Lower leg skin (tissue), 4 donors: ENCODE measurements around the gene UBA1. TPM values are rescaled to one million over a fixed set of nuclear protein-coding genes. Genes with fewer than 3 reads are reported as not detected.
"Not testable (repeated sequence)": the region's sequence is repeated elsewhere in the genome, so short reads cannot be mapped to it uniquely, and the experiment has no call there.

Experiments
- DNase-seq, 2 donors: peaks; one replicate each; pipeline ENCODE4 v3.0.0-alpha.2; 2019; ENCODE audit warnings: low spot score in 2 of 2
- H3K4me3 ChIP-seq: fragments of 200-600 bp; sonication (generic); 2 replicates; pipeline ENCODE4 v1.5.1; 2017; ENCODE audit warnings: mild to moderate bottlenecking, low read depth; ENCODE audit not compliant: poor library complexity, severe bottlenecking
- CTCF ChIP-seq, 3 donors: fragments of 450-650 bp; IDR thresholded peaks; one replicate each; pipeline ENCODE4 v1.5.1; 2016; ENCODE audit warnings: antibody characterized with exemption in 3 of 3, mild to moderate bottlenecking in 3 of 3, moderate library complexity in 2 of 3
- POLR2A ChIP-seq, 2 donors: fragments of 450-650 bp; IDR thresholded peaks; one replicate each; pipeline ENCODE4 v1.6.1; 2016 to 2017; ENCODE audit warnings: antibody characterized with exemption in 2 of 2, mild to moderate bottlenecking in 1 of 2, moderate library complexity in 1 of 2
- WGBS, 2 donors: methylation state at CpG; one replicate each; pipeline ENCODE4 v1.1.5; 2018; 5-methylcytosine and 5-hydroxymethylcytosine counted together
- intact Hi-C: fragments of 100-400 bp; cut with DNase I; formaldehyde crosslinking; loops from one replicate; pipeline ENCODE4 v1.15.0; 2023; ENCODE audit warnings: low total_unique reads
- total RNA-seq, 4 donors: library from RNA; depleted of rRNA; stranded (reverse); fragments of >200 nt; gene quantifications; one replicate each; pipeline ENCODE4 v1.1.0, GENCODE V29; 2016

The UBA1 gene
- total RNA-seq, 4 donors from 2014 or later: 112 to 159 (median 121) TPM

GRCh38 chrX:47248576-47248975 lies 54.9 kb downstream of the UBA1 start:
- intact Hi-C loops: no loop called here
- 78 to 94% methylated on average over 6 of the region's 6 CpGs for WGBS, 2 donors
- TF ChIP-seq CTCF (IDR thresholded peaks at IDR 0.05) (no peak), POLR2A (IDR thresholded peaks at IDR 0.05) (no peak)
- H3K4me3 ChIP-seq: no peak overlapping the region
- peak in 1 of 2 donors; percentile 71 for DNase-seq

- H3K4me3 ChIP-seq: no peak overlapping the region
- no peak for TF ChIP-seq CTCF (IDR thresholded peaks at IDR 0.05)
- no peak for TF ChIP-seq POLR2A (IDR thresholded peaks at IDR 0.05)
- intact Hi-C loops: no loop called here
- DNase-seq: peak in 1 of 2 donors; percentile 9
- WGBS, 2 donors: 46 to 81% methylated on average over 3 to 6 of the region's 6 CpGs
These were observed 56.4 kb downstream of the UBA1 start for GRCh38 chrX:47250017-47250347.

DNA sequence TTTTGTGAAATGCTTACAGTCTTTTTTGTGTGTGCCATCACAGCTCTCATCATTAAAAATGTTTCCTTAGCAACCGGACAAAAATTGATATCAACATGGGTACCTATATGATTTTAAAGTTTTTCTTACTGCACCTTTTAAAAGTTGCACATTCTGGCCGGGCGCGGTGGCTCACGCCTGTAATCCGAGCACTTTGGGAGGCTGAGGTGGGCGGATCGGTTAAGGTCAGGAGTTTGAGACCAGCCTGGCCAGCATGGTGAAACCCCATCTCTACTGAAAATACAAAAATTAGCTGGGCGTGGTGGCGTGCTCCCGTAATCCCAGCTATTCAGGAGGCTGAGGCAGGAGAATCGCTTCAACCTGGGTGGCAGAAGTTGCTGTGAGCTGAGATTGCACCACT lies 64.0 kb downstream of the UBA1 start:
- H3K4me3 ChIP-seq, intact Hi-C loops: not testable (repeated sequence)
- DNase-seq: peak in 1 of 2 donors; percentile 28
- WGBS, 2 donors: 88 to 92% methylated on average over 12 of the region's 12 CpGs

Other genes starting within 250 kb of the UBA1 start
- 1 to 10 TPM in 1 of 4 donors, under 1 TPM in 2, not detected in 1; 0.53 to 1.4 (median 0.71) TPM for gene RGN, start 115.4 kb upstream of the UBA1 start, total RNA-seq
- gene NDUFB11, start 49.1 kb upstream of the UBA1 start, total RNA-seq: 10 to 100 TPM; 52.8 to 75.6 (median 65.9) TPM
- gene RBM10, start 48.6 kb upstream of the UBA1 start, total RNA-seq: 10 to 100 TPM; 22.2 to 35.4 (median 31.2) TPM
- gene CDK16, start 24.9 kb downstream of the UBA1 start, total RNA-seq: 10 to 100 TPM; 57.7 to 98.0 (median 73.5) TPM
- gene USP11, start 39.2 kb downstream of the UBA1 start, total RNA-seq: 10 to 100 TPM; 12.8 to 24.9 (median 18.7) TPM
- under 1 TPM in 2 of 4 donors, not detected in 2; 0.19 TPM for gene ZNF157, start 176.7 kb downstream of the UBA1 start, total RNA-seq